G401.6 (cell line): Measurements from ENCODE around the gene TLE6.
"Not testable (repeated sequence)": the region's sequence is repeated elsewhere in the genome, so short reads cannot be mapped to it uniquely, and the experiment has no call there.

ENCODE experiments used
- FAIRE-seq: peaks from 2 replicates; lab custom pipeline; 2012; peaks lifted over from hg19 to GRCh38; lab: Jason Lieb, UNC

TLE6 gene

DNA sequence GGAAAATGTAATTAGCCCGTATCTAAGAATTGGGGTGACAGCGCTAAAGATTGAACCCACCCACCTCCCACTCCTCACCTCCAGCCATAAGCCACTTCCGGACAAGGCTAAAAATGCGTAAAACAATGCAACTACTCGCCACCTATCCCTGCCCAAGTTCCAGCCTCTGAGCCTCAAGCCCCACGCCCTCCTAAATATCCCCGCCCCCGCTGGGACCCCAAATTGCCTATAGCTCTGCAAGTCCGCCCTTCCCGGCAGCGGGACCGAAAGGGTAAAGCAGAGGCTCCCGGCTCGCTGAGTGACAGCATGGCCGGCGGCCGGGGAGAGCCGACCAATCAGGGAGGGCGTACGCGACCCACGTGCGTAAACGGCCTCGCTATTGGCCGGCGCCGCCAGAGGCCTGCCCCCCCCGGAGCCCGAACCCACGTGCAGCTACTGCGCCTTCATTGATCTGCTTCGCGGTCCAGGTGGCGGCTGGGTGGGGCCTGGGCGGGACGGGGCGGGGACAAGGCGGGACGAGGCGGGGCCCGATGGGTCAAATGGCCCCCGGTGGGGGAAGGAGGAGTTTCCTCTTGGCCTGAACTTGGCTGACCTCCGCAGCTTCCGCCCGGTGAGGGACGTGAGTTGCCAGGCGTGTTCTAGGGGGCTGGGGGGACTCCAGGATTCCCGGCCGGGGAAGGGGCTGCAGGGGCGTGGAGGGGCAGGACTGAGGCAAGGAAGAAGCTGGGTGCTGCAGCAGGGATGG lies at the start of gene TLE6:
TSS of gene TLE6 (plus strand) at position 564 of the 745 bp plus-strand sequence. CDS start 670 bp downstream, outside the sequence.
- peak; percentile 95 for FAIRE-seq

DNA sequence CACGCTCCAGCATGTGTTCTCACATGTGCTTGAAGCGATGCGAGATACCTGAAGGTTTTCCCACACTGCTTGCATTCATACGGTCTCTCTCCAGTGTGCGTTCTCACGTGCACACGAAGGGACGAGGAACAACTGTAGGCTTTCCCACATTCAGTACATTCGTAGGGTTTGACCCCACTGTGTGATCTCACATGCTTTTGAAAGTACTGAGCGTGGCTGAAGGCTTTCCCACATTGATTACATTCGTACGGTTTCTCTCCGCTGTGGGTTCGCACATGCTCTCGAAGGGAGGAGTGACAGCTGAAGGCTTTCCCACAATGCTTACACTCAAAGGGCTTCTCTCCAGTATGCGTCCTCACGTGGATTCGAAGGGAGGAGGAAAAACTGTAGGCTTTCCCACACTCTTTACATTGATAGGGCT lies 43.9 kb upstream of the TLE6 start:
- FAIRE-seq: no peak

DNA sequence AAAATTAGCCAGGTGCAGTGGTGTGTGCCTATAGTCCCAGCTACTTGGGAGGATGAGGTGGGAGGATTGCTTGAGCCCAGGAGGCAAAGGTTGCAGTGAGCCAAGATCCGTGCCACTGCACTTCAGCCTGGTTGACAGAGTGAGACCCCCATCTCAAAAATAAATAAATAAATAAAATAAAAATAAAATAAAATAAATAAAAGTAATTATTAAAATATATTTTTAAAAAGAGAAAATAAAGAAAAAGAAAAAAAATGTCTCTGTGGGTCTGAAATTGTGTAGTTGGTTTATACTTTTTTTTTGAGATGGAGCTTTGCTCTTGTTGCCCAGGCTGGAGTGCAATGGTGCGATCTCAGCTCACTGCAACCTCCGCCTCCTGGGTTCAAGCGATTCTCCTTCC lies 41.5 kb upstream of the TLE6 start:
- FAIRE-seq: not testable (repeated sequence)

DNA sequence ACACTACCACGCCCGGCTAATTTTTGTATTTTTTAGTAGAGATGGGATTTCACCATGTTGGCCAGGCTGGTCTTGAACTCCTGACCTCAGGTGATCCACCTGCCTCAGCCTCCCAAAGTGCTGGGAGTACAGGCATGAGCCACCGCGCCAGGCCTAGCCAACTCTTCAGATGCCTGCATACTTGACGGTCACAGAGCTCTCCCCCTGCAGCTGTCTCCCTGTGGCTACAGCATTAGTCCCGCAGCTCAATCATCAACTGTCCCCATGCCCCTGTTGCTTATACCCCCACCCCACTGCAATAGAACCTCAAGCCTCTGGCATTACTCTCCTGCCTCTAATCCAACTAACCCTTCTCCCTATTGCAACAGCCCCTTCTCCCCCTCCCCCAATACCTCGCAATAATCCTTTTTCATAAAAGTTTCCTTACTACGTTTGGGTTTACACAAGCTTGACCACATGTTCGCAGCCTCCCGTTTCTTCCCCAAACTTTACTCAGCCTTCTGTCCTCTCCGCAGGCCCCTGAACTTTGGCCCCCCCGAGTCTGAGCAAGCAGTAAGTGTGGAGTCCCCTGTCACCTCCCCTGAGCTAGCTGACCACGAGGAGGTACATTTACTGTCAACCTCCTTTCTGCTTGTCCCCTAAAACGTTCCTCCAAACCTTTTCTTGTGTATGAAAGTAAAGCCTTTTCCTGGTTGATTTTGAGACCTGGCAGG lies 34.3 kb upstream of the TLE6 start:
- no peak for FAIRE-seq

DNA sequence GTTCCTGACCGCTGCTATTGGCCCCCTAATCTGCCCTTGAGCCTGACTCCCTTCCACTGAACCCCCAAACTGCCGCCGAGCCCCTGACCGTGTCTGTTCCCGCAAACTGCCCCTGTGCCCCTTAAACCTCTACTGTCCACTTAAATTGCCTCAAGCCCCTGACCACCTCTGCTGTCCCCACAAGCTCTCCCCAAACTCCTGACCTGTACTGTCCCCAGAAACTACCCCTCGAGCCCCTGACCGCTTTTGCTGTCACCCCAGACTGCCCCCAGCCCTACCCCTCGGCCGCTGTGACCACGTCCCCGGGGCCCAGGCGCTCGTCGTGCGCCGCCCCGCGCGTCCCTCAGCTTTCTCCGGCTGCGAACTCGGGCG lies 33.0 kb upstream of the TLE6 start:
- FAIRE-seq: no peak

DNA sequence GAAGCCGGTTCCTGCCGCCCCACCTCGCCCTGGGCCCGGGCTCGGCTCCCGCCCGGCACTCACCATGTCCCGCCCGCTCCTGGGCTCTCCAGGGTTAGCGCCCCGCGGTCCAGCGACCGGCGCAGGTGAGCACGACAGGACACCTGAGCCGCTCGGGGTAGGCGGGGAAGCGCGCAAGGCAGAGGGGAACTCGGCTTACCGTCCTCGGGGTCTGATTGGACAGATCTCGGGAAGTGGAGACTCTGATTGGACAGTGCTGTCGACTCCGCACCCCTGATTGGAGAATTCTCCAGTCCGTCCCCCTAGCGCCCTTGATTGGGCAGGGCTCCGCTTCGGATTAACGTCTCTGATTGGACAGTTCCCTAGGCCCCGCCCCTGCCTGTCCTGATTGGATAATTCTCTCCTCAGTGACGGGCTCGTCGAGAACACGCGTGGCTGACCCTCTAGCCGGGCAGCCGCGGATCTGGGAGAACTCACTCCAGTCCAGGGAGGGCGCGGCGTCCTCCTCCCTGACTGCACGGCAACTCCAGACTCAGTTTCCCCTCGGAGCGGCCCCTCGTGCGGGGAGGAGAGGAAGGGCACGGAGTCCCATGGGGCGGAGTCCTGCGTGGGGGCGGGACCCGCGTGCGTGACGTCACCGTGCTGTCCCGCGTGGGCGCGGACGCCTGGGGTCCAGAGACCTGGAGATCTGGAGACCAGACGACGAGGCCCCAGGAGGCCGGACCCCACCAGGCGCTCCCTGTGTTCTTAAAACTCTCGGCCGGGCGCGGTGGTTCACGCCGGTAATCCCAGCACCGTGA lies 32.4 kb upstream of the TLE6 start, which contains the start of gene ZNF77:
TSS of gene ZNF77 (minus strand) at position 197 of the 800 bp plus-strand sequence. CDS start at position 66, 131 bp downstream.
- peak; percentile 99 for FAIRE-seq

DNA sequence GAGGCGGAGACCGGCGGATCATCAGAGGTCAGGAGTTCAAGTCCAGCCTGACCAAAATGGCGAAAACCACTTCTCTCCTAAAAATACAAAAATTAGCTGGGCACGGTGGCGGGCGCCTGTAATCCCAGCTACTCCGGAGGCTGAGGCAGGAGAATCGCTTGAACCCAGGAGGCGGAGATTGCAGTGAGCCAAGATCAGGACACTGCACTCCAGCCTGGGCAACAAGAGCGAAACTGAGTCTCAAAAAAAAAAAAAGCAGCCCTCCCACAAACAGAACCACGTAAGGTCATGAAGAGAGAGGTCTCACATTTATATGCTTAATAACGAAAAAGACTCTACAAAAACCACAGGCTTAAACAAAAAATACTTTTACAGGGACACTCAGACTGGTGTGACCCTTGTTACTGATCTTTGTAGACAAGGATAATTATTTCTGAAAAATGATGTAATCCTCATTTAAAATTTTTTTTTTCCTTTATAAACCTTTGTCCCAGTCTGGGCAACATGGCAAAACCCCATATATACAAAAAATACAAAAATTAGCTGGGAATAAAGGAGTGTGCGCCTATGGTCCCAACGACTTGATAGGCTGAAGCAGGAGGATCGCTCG lies 31.7 kb upstream of the TLE6 start:
- FAIRE-seq: no peak

DNA sequence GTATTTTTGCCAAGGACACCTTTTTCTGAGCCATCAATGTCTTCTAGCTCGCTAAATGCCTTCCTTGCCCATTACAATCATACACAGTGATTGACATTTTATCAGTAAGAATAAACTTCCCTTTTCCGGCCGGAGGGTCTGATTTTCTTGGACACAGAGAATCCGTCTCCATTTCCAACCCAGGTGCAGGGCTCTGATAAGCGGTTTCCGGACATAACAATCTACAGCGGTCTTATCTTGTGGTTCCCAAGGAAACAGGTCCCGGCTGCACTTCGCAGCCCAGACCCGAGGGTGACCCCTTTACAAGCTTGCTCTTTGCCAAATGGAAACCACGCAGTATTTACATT lies 27.5 kb upstream of the TLE6 start:
- no peak for FAIRE-seq

DNA sequence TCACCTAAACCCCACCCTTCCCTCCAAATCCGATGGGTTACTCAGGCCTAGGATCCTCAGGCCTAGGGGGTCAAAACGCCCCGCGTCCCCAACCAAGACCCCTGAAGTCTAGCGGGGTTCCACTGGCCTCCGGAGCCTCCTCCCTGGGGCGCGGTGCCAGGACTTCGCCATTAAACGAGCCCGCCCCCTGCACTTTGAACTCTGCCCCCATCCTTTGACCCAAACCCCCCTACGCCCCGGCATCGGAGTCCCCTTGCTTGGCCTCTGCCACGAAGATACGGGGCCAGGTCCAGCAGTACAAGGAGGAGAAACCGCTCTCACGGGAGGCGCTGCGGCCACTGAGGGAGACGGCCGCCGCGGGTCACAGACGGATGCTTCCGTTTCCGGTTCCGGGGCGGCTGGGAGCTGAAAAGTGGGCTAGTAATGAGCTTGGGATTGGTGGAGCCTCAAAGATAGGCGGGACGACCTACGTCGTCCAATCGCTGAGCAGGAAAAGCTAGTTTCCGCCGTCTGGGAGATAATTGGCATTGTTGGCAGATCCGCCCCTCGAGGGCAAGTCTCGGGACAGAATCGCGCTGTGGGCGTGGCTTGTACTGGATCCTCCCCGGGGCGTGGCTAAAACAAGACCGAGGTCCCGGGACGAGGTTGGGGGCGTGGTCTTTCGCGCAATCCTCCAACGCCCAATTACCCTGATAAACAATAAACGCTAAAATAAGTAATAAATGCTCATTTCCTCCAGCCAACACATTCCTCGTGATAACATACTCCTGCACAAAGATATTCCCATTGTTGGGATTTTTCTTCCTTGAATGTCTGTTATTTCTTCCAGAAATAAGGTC lies 26.9 kb upstream of the TLE6 start:
- peak; percentile 99 for FAIRE-seq

DNA sequence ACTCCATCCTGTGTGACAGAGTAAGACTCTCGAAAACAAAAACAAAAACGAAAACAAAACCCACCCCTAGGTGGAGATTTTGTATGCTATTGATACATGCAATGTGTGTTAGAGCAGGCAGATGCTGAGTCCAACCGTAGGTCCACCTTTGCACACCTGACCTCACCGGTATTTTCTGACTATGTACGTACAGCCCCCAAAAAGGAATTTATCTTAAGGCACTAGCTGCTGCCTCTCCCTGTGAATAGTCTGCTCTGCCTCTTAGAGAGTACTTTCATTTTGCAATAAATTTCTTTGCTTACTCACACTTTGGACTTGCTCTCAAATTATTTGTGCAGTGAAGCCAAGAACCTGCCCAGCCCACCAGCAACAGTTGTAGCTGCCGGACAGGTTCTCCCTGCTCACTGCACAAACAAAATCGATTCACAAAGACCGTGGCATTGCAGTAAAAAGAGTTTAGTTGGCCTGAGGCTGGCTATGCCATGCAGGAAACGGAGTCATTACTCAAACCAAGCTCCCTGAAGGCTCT lies 24.3 kb upstream of the TLE6 start:
- no peak for FAIRE-seq

DNA sequence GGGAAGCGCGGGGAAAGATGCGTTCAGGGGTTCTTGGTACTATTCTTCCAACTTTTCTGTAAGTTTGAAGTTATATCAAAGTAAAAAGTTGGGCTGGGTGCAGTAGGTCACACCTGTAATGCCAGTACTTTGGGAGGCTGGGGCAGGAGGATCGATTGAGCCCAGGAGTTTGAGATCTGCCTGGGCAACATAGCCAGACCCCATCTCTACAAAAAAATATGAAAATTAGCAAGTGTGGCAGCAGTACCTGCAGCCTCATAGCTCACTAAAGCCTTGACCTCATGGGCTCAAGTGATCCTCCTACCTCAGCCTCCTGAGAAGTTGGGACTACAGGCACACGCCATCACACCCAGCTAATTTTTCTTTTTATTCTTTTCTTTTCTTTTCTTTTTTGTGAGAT lies 20.2 kb upstream of the TLE6 start:
- FAIRE-seq: no peak

DNA sequence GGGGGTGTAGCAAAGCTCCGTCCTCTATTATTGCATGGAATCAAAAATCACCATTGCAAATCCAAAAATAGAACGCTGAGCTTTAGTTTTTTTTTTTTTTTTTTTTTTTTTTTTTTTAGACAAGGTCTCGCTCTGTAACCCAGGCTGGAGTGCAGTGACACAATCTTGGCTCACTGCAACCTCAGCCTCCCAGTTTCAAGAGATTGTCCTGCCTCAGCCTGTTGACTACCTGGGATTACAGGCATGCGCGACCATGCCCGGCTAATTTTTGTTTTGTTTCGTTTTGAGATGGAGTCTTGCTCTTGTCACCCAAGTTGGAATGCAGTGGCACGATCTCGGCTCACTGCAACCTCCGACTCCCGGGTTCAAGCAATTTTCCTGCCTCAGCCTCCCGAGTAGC lies 17.2 kb upstream of the TLE6 start:
- no peak for FAIRE-seq

DNA sequence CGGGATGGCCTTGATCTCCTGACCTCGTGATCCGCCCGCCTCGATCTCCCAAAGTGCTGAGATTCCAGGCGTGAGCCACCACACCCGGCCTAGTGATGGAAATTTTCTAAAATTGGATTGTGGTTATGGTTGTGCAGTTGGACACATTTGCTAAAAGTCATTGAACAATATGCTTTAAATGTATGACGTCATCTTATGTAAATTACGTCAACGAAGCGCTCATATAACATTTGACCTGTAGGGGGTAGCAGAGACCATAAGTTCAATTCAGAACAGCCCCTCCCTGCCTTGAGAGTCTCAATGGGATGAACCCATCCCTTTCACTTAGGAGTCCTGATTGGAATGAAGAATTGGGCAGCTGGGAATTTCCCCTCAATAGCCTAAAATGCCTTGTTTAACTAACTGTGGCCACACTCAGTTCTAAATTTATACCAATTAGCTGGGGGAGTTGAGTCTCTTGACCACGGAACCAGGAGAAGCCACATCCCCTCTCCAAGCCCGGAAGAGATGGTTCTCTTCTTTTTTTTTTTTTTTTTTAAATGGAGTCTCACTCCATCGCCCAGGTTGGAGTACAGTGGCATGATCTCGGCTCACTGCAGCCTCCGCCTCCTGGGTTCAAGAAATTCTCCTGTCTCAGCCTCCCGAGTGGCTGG lies 15.2 kb upstream of the TLE6 start:
- peak; percentile 86 for FAIRE-seq

DNA sequence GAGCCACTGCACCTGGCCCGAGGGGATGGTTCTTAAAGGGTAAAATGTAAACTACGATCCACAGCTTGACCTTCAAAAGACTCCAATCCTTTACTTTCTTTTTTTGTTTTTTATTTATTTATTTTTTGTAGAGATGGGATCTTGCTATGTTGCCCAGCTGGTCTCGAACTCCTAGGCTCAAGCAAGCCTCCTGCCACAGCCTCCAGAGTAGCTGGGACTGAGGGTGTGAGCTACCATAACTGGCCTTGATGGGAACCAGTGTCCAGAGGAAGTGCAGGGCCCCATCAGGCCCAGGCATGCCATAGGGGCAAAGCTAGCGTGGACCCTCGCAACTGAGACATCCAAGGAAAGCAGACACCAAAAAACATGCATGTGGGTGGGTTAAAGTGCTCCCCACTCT lies 14.2 kb upstream of the TLE6 start:
- FAIRE-seq: no peak

DNA sequence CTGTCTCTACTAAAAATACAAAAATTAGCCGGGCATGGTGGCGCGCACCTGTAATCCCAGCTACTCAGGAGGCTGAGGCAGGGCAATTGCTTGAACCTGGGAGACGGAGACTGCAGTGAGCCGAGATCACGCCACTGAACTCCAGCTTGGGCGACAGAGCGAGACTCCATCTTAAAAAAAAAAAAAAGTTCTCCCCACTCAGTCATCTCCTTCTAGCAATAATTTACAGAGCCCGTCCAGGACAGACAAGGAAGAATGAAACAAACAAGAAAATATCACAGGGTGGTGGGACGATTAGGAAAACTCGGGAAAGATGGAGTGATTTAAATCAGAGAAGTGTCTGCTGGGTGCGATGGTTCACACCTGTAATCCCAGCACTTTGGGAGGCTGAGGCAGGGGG lies 13.7 kb upstream of the TLE6 start:
- not testable (repeated sequence) for FAIRE-seq

DNA sequence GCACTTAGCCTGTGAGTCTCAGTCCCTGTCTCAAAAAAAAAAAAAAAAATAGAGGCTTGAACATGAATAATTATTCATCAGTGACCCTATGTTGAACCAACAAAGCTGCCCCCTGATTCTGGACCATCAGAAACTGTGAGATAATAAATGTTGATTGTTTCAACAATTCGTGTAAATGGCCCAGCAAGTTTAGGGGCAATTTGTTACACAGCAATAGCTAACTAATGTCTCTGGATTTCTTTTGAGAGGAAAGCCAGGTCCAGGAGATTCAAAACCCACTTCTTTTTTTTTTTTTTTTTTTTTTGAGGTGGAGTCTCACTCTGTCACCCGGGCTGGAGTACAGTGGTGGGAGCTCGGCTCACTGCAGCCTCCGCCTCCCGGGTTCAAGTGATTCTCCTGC lies 12.5 kb upstream of the TLE6 start:
- FAIRE-seq: no peak

DNA sequence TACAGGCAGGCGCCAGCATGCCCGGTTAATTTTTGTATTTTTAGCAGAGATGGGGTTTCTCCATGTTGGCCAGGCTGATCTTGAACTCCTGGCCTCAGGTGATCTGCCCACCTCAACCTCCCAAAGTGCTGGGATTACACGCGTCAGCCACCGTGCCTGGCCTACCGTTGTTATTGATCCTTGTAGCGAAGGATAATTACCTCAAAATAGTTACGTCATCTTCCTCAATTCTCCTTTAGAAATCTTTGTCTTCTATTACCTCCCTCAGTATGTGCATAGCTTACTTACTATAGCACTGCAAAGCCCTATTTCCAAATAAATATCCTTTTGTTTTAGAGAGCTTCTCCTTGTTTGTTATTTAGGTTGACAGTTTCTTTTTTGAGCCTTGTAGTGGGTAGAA lies 9.4 kb upstream of the TLE6 start:
- FAIRE-seq: no peak

DNA sequence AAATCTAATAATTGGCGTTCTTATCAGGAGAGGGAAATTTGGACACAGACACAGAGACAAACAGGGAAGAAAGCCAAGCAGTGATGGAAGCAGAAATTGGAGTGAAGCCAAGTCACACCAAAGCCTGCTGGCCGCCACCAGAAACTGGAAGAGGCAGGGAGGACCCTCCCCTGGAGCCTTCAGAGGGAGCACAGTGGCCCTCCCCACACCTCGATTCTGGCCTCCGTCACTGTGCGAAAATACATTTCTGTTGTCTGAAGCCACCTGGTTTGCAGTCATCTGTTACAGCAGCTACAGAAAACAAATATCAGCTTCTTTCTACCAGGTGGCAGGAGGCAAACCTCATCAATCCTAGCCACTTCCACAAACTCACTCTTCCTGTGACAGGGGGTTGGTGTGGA lies 8.3 kb upstream of the TLE6 start:
- no peak for FAIRE-seq

DNA sequence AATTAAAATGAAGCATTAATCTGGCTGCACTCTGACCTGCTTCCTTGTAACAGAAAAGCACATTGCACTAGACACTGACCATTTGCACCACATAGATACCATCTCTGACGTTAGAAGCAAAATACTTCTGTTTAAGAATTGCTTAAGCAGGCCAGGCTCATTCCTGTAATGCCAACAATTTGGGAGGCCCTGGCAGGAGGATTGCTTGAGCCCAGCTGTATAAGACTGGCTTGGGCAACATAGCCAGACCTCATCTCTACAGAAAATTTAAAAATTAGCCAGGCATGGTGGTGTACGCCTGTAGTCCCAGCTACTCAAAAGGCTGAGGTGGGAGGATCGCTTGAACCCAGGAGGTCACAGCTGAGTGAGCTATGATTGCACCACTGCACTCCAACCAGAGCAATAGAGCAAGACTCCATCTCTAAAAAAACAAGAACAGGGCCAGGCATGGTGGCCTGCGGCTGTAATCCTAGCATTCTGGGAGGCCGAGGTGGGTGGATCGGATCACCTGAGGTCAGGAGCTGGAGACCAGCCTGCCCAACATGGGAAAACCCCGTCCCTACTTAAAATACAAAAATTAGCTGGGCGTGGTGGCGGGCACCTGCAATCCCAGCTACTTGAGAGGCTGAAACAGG lies 7.0 kb upstream of the TLE6 start:
- FAIRE-seq: no peak

DNA sequence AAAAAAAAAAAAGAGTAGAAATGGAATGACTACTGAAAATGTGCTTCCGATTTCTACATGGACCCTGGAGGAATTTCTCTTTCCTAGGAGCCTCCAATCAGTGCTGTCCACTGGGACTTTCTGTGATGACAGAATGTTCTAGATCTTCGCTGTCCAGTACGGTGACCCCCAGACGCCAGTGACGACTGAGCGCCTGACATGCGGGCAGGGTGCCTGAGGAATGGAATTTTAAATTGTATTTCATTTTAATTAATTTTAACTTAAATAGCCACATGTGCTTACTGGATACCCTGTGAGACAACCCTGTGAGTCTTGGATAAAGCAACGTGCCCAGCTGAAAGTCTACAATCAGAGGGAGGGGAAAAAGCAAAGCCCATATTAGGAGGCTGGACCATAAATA lies 4.1 kb upstream of the TLE6 start:
- FAIRE-seq: no peak
